Tibial nerve (tissue), 4 donors: ENCODE results near the gene SPTBN1. TPM values are rescaled to one million over a fixed set of nuclear protein-coding genes. Genes with fewer than 3 reads are reported as not detected.
A peak's percentile ranks its signal among the peaks of the same experiment; 100 is the strongest.

ENCODE experiments used
- DNase-seq, 2 donors: peaks; one replicate each; pipeline ENCODE4 v3.0.0-alpha.2; 2019; ENCODE audit warnings: low spot score in 2 of 2
- H3K27ac ChIP-seq, 4 donors: fragments of 200-600 bp; sonication (generic) in 3 of 4; one replicate each; pipeline ENCODE4 v1.5.1; 2017 to 2019; ENCODE audit warnings: mild to moderate bottlenecking in 1 of 4
- H3K27me3 ChIP-seq, 2 donors: fragments of 200-600 bp; sonication (generic) in 1 of 2; one replicate each; pipeline versions ENCODE4 v1.5.1 to v1.6.0; 2017 to 2019
- H3K36me3 ChIP-seq, 3 donors: fragments of 200-600 bp; sonication (generic); one replicate each; pipeline ENCODE4 v1.5.1; 2018 to 2019
- H3K4me1 ChIP-seq, 4 donors: fragments of 200-600 bp; sonication (generic) in 3 of 4; one replicate each; pipeline ENCODE4 v1.5.1; 2017 to 2019
- H3K4me3 ChIP-seq, 4 donors: fragments of 200-600 bp; sonication (generic) in 3 of 4; one replicate each; pipeline ENCODE4 v1.5.1; 2017 to 2019; ENCODE audit warnings: mild to moderate bottlenecking in 1 of 4, moderate library complexity in 1 of 4
- H3K9me3 ChIP-seq, 4 donors: fragments of 200-600 bp; sonication (generic) in 3 of 4; one replicate each; pipeline ENCODE4 v1.5.1; 2017 to 2019
- EP300 ChIP-seq, 2 donors: sonication (generic); formaldehyde crosslinking; IDR thresholded peaks; one replicate each; pipeline ENCODE4 v1.6.1; 2017; ENCODE audit warnings: antibody characterized with exemption in 2 of 2, mild to moderate bottlenecking in 1 of 2
- POLR2A ChIP-seq, 2 donors: fragments of 450-650 bp; IDR thresholded peaks; one replicate each; pipeline ENCODE4 v1.6.1; 2017; ENCODE audit warnings: antibody characterized with exemption in 2 of 2, mild to moderate bottlenecking in 2 of 2, moderate library complexity in 2 of 2
- WGBS, 2 donors: methylation state at CpG; one replicate each; pipeline ENCODE4 v1.1.5; 2018; 5-methylcytosine and 5-hydroxymethylcytosine counted together
- total RNA-seq, 4 donors: library from RNA; depleted of rRNA; stranded (reverse); fragments of >200 nt; gene quantifications; one replicate each; pipeline ENCODE4 v1.1.0, GENCODE V29; 2016
- TF ChIP-seq, protein P1 (sequence below), 5 experiments: fragments of 200-600 bp in 3 of 5; fragments of 450-650 bp in 2 of 5; sonication (generic) in 3 of 5; IDR thresholded peaks; one replicate each; pipeline ENCODE4 v1.5.1; 2016 to 2019; ENCODE audit warnings: antibody characterized with exemption in 5 of 5, mild to moderate bottlenecking in 3 of 5, moderate library complexity in 2 of 5

SPTBN1 gene
- total RNA-seq, 4 donors from 2014 or later, result 670 to 967 (median 890) TPM

DNA sequence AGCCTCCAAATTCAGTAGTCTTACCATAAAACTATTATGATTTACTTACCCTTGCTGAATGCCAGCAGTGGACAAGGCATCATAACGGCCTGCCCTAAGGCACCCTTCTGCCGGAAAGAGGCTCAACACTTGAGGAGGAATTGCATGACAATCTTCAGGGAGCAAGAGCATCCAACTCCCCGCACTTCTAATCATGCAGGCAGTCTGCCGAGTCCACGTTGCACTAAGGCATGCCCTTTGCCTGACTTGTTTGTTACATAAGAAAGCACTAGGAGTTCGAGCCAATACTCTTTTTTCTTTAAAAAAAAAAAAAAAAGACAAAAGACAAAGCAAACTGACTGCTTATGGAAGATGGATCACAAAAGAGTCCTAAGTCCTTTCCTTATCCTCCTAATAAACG is 17.9 kb upstream of the SPTBN1 start:
- H3K36me3 ChIP-seq, result no peaks in the 10 kb centered on the region
- H3K27ac ChIP-seq, result peak overlapping the region in 1 of 4 donors; percentile 15
- no peaks in the 10 kb centered on the region for H3K9me3 ChIP-seq
- peaks cover 0 to 59% (median 5%) of the 10 kb centered on the region in 4 donors for H3K4me1 ChIP-seq
- DNase-seq, result peak in 1 of 2 donors; percentile 43
- 24 to 36% methylated on average over 7 of the region's 7 CpGs for WGBS, 2 donors
- no peak overlapping the region for H3K4me3 ChIP-seq
- H3K27me3 ChIP-seq, result no peaks in the 10 kb centered on the region
- TF ChIP-seq, protein P1, sequence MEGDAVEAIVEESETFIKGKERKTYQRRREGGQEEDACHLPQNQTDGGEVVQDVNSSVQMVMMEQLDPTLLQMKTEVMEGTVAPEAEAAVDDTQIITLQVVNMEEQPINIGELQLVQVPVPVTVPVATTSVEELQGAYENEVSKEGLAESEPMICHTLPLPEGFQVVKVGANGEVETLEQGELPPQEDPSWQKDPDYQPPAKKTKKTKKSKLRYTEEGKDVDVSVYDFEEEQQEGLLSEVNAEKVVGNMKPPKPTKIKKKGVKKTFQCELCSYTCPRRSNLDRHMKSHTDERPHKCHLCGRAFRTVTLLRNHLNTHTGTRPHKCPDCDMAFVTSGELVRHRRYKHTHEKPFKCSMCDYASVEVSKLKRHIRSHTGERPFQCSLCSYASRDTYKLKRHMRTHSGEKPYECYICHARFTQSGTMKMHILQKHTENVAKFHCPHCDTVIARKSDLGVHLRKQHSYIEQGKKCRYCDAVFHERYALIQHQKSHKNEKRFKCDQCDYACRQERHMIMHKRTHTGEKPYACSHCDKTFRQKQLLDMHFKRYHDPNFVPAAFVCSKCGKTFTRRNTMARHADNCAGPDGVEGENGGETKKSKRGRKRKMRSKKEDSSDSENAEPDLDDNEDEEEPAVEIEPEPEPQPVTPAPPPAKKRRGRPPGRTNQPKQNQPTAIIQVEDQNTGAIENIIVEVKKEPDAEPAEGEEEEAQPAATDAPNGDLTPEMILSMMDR (IDR thresholded peaks at IDR 0.05), result no peak
- TF ChIP-seq EP300 (IDR thresholded peaks at IDR 0.05), result peak in 1 of 2 donors; percentile 33
- no peak for TF ChIP-seq POLR2A (IDR thresholded peaks at IDR 0.05)

DNA sequence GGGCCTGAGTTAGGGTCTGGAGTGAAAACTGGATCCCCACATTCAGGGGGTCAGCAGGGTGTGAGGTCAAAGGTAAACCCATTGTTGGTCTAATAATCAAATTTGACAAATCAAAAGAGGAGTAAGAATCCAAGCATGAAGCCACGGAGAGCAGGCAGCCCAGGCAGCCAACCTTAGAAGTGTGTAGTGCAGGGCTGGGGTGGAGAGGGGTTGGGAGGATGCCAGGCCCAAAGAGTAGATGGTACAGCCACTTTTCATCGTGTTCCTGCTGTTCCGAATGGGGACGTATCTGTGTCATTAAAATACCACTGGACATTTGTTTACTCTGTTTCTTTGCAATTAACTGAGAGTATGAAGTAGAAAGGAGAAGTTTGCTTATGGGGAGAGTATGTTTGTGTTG is 16.5 kb upstream of the SPTBN1 start:
- TF ChIP-seq POLR2A (IDR thresholded peaks at IDR 0.05) (no peak), EP300 (IDR thresholded peaks at IDR 0.05) (no peak)
- TF ChIP-seq, protein P1 (IDR thresholded peaks at IDR 0.05), result no peak
- DNase-seq, result no peak
- 88 to 90% methylated on average over 4 of the region's 4 CpGs for WGBS, 2 donors
- H3K27ac ChIP-seq, result peak overlapping the region in 1 of 4 donors; percentile 64
- no peaks in the 10 kb centered on the region for H3K27me3 ChIP-seq
- H3K36me3 ChIP-seq, result no peaks in the 10 kb centered on the region
- no peak overlapping the region for H3K4me3 ChIP-seq
- H3K4me1 ChIP-seq, result peaks cover 0 to 49% (median 5%) of the 10 kb centered on the region in 4 donors
- H3K9me3 ChIP-seq, result no peaks in the 10 kb centered on the region

DNA sequence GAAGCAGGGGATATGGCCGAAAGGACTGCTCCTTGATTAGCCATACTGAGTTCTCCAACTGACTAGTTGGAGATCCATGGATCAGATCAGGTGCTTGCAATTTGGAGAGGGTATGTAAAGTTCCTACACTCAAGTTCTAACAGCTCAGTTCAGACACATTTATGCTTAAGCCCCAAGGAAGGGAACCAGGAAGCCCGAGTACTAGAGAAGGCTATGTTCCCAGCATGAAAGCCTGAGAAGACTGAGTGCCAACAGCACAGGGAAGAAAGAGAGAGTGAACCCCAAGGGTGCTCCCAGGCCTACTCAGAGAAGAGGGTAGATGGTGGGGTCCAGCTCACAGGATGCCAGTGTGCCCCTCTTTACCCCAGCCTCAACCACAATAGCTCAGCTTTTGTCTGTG is 16.1 kb upstream of the SPTBN1 start:
- TF ChIP-seq EP300 (IDR thresholded peaks at IDR 0.05), result no peak
- TF ChIP-seq POLR2A (IDR thresholded peaks at IDR 0.05), result no peak
- TF ChIP-seq, protein P1 (IDR thresholded peaks at IDR 0.05), result no peak
- Histone ChIP-seq H3K4me1 (peaks cover 0 to 45% (median 5%) of the 10 kb centered on the region in 4 donors), H3K27ac (peak overlapping the region in 1 of 4 donors; percentile 64), H3K4me3 (no peak overlapping the region), H3K27me3 (no peaks in the 10 kb centered on the region), H3K9me3 (no peaks in the 10 kb centered on the region), H3K36me3 (no peaks in the 10 kb centered on the region)
- DNase-seq, result no peak
- 73 to 80% methylated on average over 2 of the region's 2 CpGs for WGBS, 2 donors

DNA sequence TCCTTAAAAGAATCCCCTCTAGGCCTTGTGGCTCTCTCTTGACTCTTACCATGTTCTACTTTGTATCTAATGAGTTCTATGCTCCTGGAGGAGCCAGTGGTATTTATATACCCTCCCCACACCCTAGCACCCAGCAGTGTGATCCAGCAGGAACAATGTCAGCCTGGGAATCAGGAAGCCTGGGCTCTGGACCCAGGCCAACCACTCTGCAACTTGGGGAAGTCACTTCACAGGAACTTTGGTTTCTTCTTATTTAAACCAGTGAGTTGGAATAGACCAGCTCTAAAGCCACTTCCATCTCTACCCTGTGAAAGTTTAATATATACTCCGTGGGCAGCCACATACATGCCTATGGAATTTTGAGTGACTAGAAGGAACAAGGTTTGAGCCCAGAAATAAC is 11.6 kb upstream of the SPTBN1 start:
- H3K9me3 ChIP-seq, result no peaks in the 10 kb centered on the region
- no peak overlapping the region for H3K27ac ChIP-seq
- H3K4me3 ChIP-seq, result no peak overlapping the region
- peaks cover 0 to 25% (median 5%) of the 10 kb centered on the region in 4 donors for H3K4me1 ChIP-seq
- DNase-seq, result no peak
- 90 to 100% methylated on average over 1 of the region's 1 CpG for WGBS, 2 donors
- no peaks in the 10 kb centered on the region for H3K36me3 ChIP-seq
- TF ChIP-seq, protein P1 (IDR thresholded peaks at IDR 0.05), result no peak
- TF ChIP-seq POLR2A (IDR thresholded peaks at IDR 0.05) (no peak), EP300 (IDR thresholded peaks at IDR 0.05) (no peak)
- no peaks in the 10 kb centered on the region for H3K27me3 ChIP-seq

DNA sequence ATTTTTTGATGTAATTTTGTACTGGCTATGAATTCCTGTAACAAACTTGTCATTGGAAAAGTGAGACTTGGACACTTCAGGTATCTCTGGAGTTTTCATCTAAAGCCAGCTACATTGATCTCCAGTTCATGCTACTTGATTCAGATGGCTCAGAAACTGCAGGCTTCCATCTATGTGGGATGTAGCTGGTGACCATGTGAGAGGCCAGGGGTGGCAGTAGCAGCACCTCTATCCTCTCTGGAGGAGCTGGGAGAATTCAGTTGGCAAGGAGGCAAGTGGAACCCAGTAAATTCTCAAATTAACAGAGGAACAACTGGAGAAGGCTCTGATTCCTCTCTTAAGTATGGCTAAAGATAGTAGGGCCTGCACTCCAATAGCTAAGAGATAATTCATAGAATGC is 10.0 kb upstream of the SPTBN1 start:
- H3K9me3 ChIP-seq, result no peaks in the 10 kb centered on the region
- H3K27ac ChIP-seq, result no peak overlapping the region
- H3K27me3 ChIP-seq, result no peaks in the 10 kb centered on the region
- H3K36me3 ChIP-seq, result no peaks in the 10 kb centered on the region
- peaks cover 0 to 10% (median 0%) of the 10 kb centered on the region in 4 donors for H3K4me1 ChIP-seq
- TF ChIP-seq EP300 (IDR thresholded peaks at IDR 0.05), result no peak
- no peak for TF ChIP-seq POLR2A (IDR thresholded peaks at IDR 0.05)
- TF ChIP-seq, protein P1 (IDR thresholded peaks at IDR 0.05), result no peak
- DNase-seq, result no peak
- H3K4me3 ChIP-seq, result no peak overlapping the region
